ENCODE measurements around the gene EPS15.
"Not testable (repeated sequence)": the region's sequence is repeated elsewhere in the genome, so short reads cannot be mapped to it uniquely, and the experiment has no call there.

The EPS15 gene

GRCh38 chr1:51519048-51519864 is at the start of gene EPS15:
EPS15 (minus strand) TSS chr1:51519266; CDS start chr1:51519231, 35 bp downstream.
- no peaks in the 10 kb centered on the region for H3K9me3 ChIP-seq
- DNase-seq (ENCODE audit: low spot score in 2 of 2): peak; percentile 83 to 94
- H3K27me3 ChIP-seq (ENCODE audit: low read depth): no peaks in the 10 kb centered on the region
- H3K4me3 ChIP-seq: peak within 1 kb of the TSS; percentile 62
- in situ Hi-C loops (cut with MboI; ENCODE audit: low sequenced_read_pairs): no loop called here
- H3K4me1 ChIP-seq: peaks cover 48% of the 10 kb centered on the region
- H3K36me3 ChIP-seq (replicated peaks): no peaks in the 10 kb centered on the region; the same call in 1 of the 2 replicates

DNA sequence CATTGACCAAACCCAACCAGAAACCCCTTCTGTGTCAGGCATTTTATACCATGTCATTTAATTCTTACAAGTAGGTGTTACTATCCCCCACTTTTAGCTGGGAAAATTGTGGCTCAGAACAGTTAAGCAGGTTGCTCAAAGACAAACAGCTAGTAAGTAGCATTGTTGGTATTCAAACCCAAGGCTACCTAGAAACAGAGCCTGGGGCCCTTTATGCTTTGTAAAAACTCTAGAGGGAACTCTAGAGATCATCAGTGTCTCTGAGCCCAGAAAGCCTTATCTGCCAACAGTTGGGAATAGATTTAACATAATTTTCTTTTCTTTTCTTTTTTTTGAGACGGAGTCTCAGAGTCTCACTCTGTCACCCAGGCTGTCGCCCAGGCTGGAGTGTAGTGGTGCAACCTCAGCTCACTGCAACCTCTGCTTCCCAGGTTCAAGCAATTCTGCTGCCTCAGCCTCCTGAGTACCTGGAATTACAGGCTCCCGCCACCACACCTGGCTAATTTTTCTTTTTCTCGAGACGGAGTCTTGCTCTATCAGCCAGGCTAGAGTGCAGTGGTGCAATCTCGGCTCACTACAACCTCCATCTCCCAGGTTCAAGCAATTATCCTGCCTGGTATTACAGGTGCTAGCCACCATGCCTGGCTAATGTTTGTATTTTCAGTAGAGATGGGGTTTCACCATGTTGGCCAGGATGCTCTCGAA is 49.3 kb upstream of the EPS15 start:
- no peaks in the 10 kb centered on the region for H3K27me3 ChIP-seq (ENCODE audit: low read depth)
- H3K4me3 ChIP-seq: no peak overlapping the region
- in situ Hi-C loops (cut with MboI; ENCODE audit: low sequenced_read_pairs): no loop called here
- H3K9me3 ChIP-seq: no peaks in the 10 kb centered on the region
- DNase-seq (ENCODE audit: low spot score in 2 of 2): no peak
- no peaks in the 10 kb centered on the region for H3K36me3 ChIP-seq (replicated peaks)
- peaks cover 27% of the 10 kb centered on the region for H3K4me1 ChIP-seq

GRCh38 chr1:51567653-51568052 is 48.6 kb upstream of the EPS15 start:
- Histone ChIP-seq H3K9me3 (no peaks in the 10 kb centered on the region), H3K4me3 (no peak overlapping the region), H3K36me3 (replicated peaks) (no peaks in the 10 kb centered on the region), H3K4me1 (peaks cover 27% of the 10 kb centered on the region), H3K27me3 (ENCODE audit: low read depth) (no peaks in the 10 kb centered on the region)
- in situ Hi-C loops (cut with MboI; ENCODE audit: low sequenced_read_pairs): no loop called here
- no peak for DNase-seq (ENCODE audit: low spot score in 2 of 2)

DNA sequence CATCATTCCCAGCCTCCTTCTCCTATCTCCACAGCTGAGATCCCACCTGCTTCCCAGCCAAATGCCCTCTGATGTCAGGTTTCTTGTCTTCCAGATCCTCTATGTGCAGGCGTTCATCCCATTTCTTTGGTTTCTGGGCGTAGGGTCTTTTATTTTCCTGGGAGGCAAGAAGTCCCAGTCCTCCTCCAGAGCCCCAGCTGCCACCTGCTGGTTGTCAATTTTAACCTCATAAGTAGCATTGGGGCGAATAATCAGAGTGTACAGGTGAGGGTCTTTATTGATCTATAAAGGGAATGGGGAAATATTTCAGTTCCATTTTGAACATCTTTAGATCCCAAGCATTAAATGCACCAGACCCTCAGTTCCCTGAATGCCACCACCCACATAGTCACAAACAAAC is 47.2 kb upstream of the EPS15 start:
- in situ Hi-C loops (cut with MboI; ENCODE audit: low sequenced_read_pairs): no loop called here
- H3K4me1 ChIP-seq: peaks cover 19% of the 10 kb centered on the region
- no peak for DNase-seq (ENCODE audit: low spot score in 2 of 2)

DNA sequence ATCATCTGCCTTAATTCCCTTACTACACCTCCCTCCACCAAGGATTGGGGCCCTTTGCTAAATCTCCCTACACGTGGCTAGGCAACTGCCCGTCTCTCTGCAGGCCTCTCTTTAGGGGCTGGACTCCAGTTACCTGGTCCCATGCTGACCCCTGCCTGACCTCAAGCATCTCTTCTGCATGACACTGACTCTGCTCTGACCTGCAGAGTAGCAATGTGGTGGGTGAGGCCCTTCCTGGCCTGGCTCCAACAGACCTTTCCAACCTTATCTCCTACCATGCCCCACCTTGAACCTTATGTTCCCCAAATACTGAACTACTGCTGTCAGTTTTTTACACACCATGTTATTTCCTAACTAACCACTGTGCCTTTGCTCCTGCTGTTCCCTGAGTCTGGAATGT is 45.9 kb upstream of the EPS15 start:
- in situ Hi-C loops (cut with MboI; ENCODE audit: low sequenced_read_pairs): no loop called here
- Histone ChIP-seq H3K36me3 (replicated peaks) (no peaks in the 10 kb centered on the region), H3K4me1 (peaks cover 12% of the 10 kb centered on the region), H3K4me3 (no peak overlapping the region), H3K9me3 (no peaks in the 10 kb centered on the region), H3K27me3 (ENCODE audit: low read depth) (no peaks in the 10 kb centered on the region)
- no peak for DNase-seq (ENCODE audit: low spot score in 2 of 2)

More for the DNA sequence above, 47.2 kb upstream of the EPS15 start:
- Histone ChIP-seq H3K9me3 (no peaks in the 10 kb centered on the region), H3K27me3 (ENCODE audit: low read depth) (no peaks in the 10 kb centered on the region), H3K36me3 (replicated peaks) (no peaks in the 10 kb centered on the region), H3K4me3 (no peak overlapping the region)

DNA sequence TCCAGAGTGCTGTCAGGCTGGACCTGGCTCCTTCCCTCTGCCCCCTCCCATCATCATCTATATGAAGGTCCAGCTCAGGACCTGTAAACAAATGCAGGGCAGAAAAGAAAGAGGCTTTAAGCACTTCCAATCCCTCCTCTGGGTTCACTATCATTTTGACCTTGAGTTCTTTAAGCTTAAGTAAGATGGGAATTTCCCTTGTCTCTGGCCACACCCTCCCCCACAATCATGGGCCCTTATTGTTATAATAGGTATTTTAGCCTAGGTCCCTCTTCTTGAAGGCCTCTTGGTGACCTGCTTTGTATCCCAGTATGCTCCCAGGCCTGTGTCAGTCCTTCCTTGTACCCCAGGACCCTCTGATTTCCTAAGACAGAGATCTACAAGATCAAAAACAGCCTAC is 45.1 kb upstream of the EPS15 start:
- DNase-seq (ENCODE audit: low spot score in 2 of 2): peak in 1 of 2 experiments; percentile 28
- in situ Hi-C loops (cut with MboI; ENCODE audit: low sequenced_read_pairs): no loop called here
- no peaks in the 10 kb centered on the region for H3K36me3 ChIP-seq (replicated peaks)
- H3K4me1 ChIP-seq: peaks cover 10% of the 10 kb centered on the region
- no peaks in the 10 kb centered on the region for H3K9me3 ChIP-seq
- H3K4me3 ChIP-seq: no peak overlapping the region
- no peaks in the 10 kb centered on the region for H3K27me3 ChIP-seq (ENCODE audit: low read depth)

DNA sequence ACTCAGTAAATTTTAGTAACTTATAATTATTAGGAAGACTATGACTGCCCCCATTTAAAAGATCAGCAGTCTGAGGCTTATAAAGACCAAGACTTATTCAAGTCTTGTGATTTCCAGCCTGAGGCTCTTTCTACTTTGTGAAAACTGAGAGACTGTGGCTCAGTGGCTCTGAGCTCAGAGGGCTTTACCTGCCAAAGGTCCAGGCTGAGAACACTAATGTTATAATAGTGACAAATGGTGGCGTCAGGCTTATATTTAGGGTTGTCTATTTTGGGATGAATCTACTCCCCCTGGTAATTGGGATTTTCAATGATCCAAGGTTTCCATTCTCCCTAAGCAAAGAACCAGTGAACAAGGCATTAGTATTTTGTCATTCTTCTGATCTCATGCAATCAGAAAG is 42.6 kb upstream of the EPS15 start:
- no peaks in the 10 kb centered on the region for H3K27me3 ChIP-seq (ENCODE audit: low read depth)
- in situ Hi-C loops (cut with MboI; ENCODE audit: low sequenced_read_pairs): no loop called here
- H3K4me1 ChIP-seq: peaks cover 11% of the 10 kb centered on the region
- no peaks in the 10 kb centered on the region for H3K9me3 ChIP-seq
- no peaks in the 10 kb centered on the region for H3K36me3 ChIP-seq (replicated peaks)
- DNase-seq (ENCODE audit: low spot score in 2 of 2): no peak
- no peak overlapping the region for H3K4me3 ChIP-seq

GRCh38 chr1:51560895-51561294 is 41.8 kb upstream of the EPS15 start:
- H3K9me3 ChIP-seq; H3K27me3 ChIP-seq (ENCODE audit: low read depth); H3K4me3 ChIP-seq; in situ Hi-C loops (cut with MboI; ENCODE audit: low sequenced_read_pairs); DNase-seq (ENCODE audit: low spot score in 2 of 2); H3K36me3 ChIP-seq (replicated peaks): not testable (repeated sequence)
- peaks cover 11% of the 10 kb centered on the region for H3K4me1 ChIP-seq

DNA sequence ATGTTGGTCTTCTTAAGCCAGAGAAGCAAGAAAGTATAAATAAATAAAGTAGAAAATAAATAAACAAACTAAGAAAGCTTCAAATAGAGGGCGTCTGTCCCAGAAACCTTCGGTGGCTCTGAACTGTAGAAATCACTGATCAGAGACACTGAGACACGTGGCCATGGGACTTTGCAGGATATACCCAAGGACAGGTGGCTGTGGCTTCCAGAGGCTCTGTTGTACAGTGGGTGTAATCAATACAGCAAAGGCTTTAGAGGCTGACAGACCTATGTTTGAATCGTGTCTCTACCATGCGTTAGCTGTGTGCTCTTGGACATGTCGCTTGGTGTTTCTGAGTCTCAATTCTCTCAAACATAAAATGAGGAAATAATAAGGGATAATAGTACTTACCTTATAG is 41.0 kb upstream of the EPS15 start:
- in situ Hi-C loops (cut with MboI; ENCODE audit: low sequenced_read_pairs): no loop called here
- no peak for DNase-seq (ENCODE audit: low spot score in 2 of 2)
- Histone ChIP-seq H3K4me1 (peaks cover 11% of the 10 kb centered on the region), H3K9me3 (no peaks in the 10 kb centered on the region), H3K4me3 (no peak overlapping the region), H3K36me3 (replicated peaks) (no peaks in the 10 kb centered on the region), H3K27me3 (ENCODE audit: low read depth) (no peaks in the 10 kb centered on the region)

GRCh38 chr1:51559501-51559900 is 40.4 kb upstream of the EPS15 start:
- Histone ChIP-seq H3K27me3 (ENCODE audit: low read depth) (no peaks in the 10 kb centered on the region), H3K36me3 (replicated peaks) (no peaks in the 10 kb centered on the region), H3K9me3 (no peaks in the 10 kb centered on the region), H3K4me1 (peaks cover 11% of the 10 kb centered on the region), H3K4me3 (no peak overlapping the region)
- DNase-seq (ENCODE audit: low spot score in 2 of 2): no peak
- in situ Hi-C loops (cut with MboI; ENCODE audit: low sequenced_read_pairs): no loop called here

- Histone ChIP-seq H3K36me3 (replicated peaks) (no peaks in the 10 kb centered on the region), H3K4me3 (no peak overlapping the region), H3K27me3 (ENCODE audit: low read depth) (no peaks in the 10 kb centered on the region), H3K9me3 (no peaks in the 10 kb centered on the region), H3K4me1 (peaks cover 11% of the 10 kb centered on the region)
- no peak for DNase-seq (ENCODE audit: low spot score in 2 of 2)
- in situ Hi-C loops (cut with MboI; ENCODE audit: low sequenced_read_pairs): no loop called here
Measured at GRCh38 chr1:51559064-51559500, 40.0 kb upstream of the EPS15 start.

DNA sequence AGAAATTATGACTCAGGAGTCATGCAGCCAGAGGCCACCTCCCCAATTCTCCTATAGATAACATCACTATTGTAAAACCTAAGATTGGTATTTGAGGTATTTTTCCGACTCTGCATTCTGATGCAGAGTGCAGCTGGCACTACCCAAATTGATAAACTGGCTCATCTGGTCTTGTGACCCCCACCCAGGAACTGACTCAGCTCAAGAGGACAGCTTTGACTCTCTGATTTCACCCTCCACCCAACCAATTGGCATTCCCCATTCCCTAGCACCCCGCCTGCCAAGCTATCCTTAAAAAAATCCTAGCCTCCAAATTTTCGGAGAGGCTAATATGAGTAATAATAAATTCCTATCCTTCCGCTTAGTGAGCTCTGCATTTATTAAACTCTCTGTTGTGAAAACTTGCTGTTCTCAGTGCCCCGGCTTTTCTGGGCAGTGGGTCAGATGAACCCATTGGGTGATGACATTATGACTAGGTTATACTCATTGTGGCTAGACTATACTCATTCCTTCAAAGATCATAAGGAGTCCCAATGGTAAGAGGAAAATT is 39.4 kb upstream of the EPS15 start:
- Histone ChIP-seq H3K9me3 (no peaks in the 10 kb centered on the region), H3K36me3 (replicated peaks) (no peaks in the 10 kb centered on the region), H3K4me3 (no peak overlapping the region), H3K27me3 (ENCODE audit: low read depth) (no peaks in the 10 kb centered on the region), H3K4me1 (peaks cover 11% of the 10 kb centered on the region)
- peak in 1 of 2 experiments; percentile 35 for DNase-seq (ENCODE audit: low spot score in 2 of 2)
- in situ Hi-C loops (cut with MboI; ENCODE audit: low sequenced_read_pairs): no loop called here

DNA sequence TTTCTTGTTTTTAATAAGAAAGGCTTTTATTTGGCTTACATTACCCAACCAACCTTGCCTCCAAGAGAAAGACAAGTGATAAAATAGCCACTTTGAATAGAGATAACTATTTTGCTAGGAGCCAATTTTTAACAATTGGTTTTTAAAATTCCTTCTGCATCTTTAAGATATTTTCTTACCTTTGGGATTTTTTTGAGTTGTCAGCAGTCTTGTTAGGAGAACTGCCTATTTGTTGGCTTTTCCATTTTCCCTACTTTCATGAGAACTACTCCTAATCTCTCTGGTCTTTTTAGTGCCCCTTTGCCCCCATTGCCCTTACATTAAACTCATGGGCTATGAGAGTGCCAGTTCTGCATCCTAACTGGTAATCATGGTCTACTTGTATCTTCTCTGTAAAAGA is 38.1 kb upstream of the EPS15 start:
- H3K36me3 ChIP-seq (replicated peaks): no peaks in the 10 kb centered on the region

More for the DNA sequence above, 38.1 kb upstream of the EPS15 start:
- DNase-seq (ENCODE audit: low spot score in 2 of 2): no peak
- Histone ChIP-seq H3K9me3 (no peaks in the 10 kb centered on the region), H3K27me3 (ENCODE audit: low read depth) (no peaks in the 10 kb centered on the region), H3K4me1 (peaks cover 11% of the 10 kb centered on the region), H3K4me3 (no peak overlapping the region)
- in situ Hi-C loops (cut with MboI; ENCODE audit: low sequenced_read_pairs): no loop called here
